Stimulated activated CD4-positive, alpha-beta T cell treated with anti-CD3 and anti-CD28 coated beads, Interleukin-4, amount 100 ng/mL, for 48 hours (primary cell): ENCODE results near the gene PTPRF.

ENCODE experiments used
- DNase-seq, 2 donors: peaks; one replicate each; pipeline ENCODE4 v3.0.0-alpha.2; 2020; ENCODE audit warnings: low read depth in 2 of 2

The PTPRF gene

DNA sequence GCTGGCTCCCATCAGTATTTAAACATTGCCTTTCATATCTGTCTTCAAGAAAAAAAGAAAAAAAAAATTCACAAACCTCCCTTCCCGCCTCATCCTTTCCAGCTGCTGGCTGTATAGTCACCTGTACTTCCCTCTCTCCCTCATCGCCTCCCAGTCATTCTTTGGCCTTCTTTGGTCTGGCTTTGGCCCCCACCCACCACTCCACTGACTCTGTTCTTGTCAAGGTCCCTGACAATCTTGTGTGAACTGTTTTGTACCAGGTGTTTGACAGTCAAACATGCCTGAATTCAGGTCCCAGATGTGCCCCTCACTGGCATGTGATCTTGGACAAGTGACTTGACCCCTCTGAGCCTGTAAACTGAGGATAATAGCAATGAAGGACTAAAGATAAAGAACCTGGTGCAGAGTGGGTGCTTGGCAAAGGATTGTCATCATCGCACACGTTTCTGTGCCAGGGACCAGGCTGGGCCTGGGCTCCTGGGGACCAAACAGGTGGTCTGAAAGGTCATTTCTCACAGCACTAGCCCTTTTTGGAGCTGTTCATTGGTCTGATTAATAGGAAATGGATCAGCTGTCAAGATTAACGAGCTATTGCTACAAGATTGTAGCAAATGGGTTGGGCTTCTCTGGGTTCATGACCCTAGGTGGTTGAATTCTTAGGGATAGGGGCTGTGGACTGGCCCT lies 21.5 kb downstream of the PTPRF start:
- DNase-seq = no peak

DNA sequence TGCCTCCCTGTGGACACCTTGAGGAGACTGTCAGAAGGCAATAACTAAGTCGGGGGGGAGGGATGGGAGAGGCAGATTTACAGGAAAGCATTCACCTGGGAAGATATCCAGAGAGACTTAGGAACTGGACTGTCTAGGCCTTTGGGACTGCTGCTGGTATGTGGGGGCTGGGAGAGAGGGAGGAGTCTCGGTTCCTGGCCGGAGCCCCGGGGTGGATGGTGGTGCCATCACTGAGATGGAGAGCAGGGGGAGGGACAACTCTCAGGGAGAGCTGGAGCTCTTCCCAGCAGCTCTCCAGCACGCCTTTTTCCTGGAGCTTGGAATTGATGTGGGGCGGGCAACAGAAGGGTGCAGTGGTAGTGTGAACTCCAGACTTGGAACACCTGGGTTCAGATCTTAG lies 22.1 kb downstream of the PTPRF start:
- DNase-seq = no peak

DNA sequence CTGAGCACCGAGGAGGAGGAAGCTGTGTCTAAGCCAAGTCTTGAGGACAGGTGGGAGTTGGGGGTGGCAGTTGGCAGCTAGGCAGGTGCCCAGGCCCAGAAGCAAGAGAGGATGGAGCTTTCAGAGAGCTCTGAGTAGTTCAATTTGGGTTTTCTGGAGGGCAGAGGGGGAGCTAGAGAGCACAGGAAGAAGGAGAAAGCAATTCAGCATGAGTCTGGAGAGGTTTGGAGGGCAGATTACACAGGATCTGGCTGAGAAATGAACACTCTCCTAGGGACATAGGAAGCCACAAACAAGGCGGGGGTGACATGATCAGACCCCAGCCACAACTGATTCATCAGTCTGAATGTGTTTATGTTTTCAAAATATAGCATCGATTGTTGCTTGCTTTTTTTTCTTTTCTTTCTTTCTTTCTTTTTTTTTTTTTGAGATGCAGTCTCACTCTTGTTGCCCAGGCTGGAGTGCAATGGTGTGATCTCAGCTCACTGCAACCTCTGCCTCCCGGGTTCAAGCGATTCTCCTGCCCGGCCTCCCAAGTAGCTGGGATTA lies 23.8 kb downstream of the PTPRF start:
- no peak for DNase-seq

DNA sequence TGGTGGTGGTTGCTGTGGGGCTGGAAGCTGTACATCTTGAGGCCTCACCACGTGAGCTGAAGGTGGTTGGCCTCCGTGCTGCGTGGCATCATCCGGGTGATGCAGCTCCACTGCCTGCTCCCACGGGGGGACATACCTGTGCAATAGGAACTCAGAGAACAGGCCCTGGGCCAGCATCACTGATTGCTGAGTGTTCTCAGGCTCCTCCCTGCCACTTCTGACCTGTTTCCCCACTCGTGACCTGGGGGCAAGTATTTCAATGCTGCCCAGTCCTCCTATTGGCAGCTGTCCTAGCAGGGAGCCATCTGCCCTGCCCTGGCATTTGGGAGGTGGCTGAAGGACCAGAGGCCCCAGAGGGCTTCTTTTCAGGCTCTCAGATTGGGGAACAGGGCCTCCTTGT lies 26.1 kb downstream of the PTPRF start:
- DNase-seq = no peak

DNA sequence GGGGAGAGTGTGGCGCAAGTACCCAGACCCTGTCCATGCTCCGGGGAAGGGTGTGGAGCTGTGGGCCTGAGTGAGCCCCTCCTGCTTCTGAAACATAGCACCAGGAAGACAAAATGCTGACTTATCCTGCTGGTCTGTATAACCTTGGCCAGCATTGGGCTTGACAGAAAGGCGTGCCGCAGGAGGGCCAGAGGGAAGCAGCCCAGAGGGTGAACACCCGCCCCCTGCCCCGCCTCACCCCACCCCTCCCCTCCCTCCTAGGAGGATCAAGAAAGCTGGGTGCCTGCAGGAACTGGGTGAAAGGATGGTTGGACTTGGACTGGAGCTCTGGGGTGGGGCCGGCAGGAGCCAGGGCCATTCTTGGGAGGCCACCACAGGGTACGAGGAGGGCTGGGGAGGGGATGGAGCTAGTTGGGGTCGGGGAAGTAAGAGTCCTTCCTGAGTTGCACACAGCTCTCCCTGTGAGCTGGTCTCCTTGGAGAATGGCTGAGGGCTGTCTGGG lies 27.1 kb downstream of the PTPRF start:
- DNase-seq = no peak

DNA sequence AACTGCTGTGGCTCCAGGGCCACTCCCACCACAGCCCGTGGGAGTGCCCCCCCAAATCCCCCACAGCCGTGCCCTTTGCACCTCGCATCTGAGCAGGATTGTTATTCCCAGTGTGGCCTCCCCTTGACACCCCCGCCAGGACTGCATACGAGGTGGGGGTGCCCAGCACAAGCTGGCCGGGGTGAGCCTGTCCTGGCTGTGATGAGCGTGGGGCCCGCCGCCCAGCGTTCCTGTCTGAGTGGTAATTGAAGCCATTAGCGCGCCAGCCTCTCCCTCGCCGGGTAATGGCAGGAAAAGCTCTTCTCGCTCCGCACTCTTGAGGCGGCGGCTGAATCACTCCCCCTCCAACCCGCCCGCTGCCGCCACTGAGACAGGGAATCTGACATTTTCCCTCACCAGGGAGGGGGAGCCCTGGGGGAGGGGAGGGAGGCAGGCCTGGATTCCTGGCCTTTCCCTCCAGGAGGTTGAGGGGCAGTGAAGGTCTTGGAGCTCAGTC lies 27.7 kb downstream of the PTPRF start:
- no peak for DNase-seq

DNA sequence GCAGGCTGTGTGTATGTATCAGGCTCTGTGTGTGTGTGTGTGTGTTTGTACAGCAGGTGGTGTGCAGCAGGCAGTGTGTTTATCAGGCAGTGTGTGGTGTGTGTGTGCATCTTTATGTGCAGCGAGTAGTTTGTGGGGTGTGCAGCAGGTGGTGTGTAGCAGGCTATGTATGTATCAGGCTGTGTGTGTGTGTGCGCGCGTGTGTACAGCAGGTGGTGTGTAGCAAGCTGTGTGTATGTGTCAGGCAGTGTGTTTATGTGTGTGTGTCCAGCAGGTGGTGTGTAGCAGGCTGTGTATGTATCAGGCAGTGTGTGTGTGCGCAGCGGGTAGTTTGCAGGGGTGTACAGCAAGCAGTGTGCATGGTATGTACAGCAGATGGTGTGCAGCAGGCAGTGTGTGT lies 29.0 kb downstream of the PTPRF start:
- DNase-seq = no peak

DNA sequence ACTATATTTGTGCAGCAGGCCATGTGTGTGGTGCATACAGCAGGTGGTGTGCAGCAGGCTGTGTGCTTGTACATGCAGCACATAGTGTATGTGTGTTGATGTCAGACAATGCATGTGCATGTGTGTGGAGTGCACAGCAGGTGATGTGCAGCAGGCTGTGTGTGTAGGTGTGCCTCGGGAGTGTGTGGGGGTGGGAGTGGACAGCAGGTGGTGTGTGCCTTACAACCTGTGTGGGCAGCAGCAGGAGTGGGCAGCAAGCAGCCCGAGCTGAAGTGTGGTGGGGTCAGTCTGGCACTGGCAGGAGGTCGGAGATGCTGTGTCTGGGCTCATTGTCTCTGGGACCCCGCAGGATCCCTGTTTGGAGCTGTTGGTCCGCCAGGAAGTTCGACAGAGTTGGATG lies 29.6 kb downstream of the PTPRF start:
- no peak for DNase-seq

DNA sequence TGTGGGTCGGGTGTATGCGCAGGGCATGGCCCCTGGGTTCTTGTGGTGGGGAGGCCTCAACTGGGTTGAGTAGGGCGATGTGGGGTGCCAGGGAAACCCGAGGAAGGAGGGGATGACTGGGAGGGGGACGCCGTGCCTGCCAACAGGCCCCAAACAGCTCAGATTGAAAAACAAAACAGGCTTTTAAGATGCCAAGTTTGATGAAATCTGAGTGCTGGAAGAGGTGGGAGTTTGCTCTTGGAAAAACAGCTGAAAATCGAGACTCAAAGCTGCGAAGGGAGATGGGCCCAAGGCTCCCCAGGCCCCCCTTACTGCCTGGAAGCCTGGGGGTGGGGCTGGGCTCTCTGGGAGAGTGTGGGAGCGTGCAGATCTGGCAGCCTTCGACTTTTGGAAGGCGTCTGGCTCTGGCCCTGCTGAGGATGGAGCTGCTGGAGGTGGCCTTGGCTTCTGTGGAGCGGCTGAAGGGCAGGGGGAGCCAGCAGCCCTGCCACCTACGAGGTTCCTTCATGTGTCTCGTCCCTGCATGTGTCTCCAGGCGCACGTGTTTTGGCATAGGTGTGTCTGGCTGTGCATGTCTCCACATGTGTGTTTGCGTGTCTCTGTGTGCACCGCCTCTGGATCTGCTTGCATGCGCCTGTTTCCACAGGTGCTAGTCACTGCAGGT lies 33.3 kb downstream of the PTPRF start:
- DNase-seq = no peak

DNA sequence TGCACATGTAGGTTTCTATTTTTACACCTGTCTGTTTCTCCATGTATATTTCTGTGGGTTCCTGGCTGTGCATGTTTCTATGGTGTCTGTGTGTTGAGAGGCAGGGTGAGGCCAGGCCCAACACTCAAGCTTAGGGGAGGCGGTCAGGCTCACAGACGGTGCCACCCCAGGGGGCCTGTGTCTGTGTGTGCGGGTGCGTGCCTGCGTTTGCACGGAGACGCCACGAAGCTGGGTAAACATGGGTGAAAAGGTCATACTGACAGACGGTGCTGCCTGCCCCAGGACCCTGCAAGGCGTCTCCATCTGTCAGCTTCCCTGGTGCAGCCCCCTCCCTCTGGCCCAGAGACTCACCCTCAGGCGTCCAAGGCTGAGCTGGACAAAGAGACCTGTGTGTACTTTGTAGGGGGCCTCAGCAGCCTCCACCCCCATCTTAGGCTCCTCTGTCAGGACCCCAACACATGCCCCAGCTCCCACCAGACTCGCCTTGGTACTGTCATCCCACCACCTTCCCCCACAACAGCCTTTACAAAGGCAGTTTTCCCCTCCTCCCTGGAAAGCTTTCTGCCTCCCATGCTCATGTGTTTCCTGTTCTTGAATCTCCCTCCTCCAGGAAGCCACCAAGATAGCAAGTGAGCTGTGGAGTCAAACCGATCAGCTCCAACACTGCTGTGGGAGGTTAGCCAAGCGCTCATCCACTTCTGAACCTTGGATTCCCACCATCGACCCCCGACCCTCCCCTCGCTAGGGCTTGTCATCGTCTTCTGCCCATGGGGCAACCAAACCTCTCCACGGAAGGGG lies 34.1 kb downstream of the PTPRF start:
- DNase-seq = no peak

DNA sequence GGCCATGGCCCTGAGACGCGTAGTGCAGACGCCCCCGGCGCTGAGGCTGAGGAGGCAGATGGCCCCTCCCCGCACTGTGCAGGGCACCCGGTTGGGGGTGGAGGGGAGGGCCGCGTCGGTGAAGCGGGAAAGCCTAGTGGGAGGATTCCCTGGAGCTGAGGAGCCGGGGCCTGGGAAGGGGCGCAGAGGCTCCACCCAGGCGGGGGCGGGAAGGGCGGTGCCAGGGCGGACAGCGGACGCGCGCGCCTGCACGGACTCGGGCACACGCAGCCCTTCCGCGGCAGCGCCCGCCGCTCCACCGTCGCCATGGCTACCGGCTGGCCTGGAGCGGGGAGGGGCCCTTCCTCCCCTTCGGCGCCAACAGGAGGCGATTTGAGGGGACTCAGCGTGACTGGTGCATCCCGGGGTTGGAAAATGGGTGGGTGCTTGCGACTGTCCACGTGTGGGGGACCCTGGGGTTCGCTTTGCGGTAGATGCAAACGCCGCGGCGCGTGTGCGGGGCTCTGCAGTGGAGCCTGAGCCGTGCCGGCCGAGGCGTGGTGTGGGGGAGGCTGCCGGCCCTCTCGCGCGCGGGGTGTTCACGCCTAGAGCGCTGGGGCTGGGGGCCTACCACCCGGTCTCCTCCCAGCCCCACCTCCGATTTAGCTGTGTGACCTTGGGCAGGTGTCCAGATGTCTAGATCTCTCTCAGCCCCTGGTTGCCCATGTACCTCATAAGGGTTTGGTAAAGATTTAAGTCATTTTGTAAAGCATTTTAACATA lies 35.1 kb downstream of the PTPRF start:
- peak; percentile 46 to 48 for DNase-seq

DNA sequence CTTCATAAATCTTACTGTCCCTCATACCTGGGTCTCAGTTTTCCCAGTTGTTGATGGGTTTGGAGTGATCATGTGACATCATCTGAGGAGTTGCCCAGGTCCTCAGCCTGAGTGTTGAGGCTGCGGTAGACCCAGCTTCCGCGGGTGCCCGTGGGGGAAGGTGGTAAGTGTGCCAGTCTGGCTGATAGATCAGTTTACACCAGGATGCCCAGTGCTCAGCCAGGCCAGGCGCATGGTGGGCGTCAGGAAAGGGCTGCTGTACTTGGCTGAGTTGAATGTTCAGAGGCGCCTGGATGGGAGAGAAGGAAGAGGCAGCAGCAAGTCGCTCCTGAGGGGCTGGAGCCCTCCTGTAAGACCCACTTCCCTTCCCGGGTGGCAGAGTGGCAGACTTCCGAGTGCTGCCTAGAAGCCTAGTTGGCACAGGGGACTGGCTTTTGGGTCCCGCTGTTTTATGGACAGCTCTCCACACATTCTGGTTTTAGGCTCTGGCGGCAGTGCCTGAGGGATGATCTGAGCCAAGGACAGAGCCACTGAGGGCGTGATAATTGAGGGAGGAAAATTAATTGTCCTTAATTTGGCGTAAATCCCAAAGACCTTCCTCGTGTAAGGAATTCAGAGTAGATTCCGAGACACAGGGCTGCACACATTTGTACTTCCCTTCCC lies 35.8 kb downstream of the PTPRF start:
- no peak for DNase-seq

DNA sequence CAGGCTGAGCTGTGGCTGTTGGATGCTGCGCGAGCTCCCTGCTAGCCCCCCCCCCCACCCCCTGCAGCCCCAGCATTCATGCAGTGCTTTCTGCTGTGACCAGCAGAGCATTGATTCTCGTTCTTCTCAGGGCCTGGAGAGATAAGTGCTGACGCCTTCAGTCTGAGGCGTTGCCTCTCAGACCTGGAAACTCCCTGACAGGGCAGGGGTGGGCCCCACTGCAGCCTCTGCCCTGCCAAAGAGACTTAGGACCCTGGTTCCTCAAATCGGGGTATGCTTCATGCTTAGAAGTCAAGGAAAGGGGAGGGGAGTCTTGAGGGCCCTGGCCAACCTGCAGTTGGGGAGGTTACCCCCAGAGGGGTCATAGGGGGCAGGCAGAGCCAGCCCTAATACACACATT lies 38.5 kb downstream of the PTPRF start:
- no peak for DNase-seq

DNA sequence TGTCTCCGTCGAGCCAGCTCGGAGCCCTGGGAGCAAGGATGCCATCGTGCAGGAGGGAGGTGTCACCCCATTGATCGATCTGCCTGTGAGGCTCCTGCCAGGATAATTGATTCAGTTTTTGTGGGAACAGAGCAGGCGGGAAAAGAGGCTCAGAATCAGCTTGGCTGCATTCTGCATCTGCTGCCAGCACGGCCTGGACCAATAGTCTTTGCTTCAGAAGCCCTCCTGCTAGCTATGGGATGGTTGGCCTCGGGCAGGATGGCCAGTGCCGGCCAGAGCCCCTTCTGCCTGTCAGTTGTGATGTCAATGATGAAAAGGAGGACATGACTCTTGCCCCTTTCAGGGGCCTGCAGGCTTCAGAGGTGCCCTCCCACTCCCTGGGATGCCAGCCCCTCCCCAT lies 39.6 kb downstream of the PTPRF start:
- DNase-seq = no peak

DNA sequence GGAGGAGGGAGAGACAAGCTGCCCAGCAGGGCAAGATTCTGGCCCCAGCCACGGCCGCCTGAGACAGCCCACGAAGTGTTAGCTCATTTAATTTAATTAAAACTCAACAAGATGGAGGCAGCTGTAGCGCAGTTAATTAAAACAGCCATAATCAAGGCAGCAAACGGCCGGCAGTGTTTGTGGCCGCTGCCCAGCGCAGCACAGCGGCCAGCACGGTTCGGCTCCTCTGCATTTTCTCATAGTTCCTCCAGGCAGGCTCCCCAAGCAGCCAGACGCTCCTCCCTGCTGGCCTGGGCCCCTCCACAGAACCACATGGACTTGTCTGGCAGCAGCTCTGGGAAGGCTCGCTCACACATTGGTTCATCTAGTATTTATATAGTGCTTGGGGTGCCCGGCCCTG lies 40.0 kb downstream of the PTPRF start:
- no peak for DNase-seq

DNA sequence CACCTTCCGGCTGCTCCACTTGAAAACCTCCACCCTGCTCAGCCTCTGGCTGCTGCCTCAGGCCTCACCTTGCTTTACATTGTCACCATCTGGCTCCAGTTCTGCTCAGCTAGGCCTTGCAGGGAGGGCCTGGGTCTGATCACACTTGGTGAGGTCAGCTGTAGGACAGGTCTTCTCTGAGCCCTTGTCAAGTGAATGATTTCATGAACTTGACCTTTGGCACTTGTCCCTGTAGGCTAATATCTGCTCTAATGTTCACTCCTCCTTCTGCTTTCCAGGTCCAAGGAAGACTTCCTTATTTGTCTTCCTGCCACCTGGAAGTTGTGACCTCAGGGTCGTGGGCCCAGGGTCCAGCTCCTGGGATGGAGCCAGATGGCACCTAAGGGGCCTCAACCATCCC lies 41.4 kb downstream of the PTPRF start:
- no peak for DNase-seq

DNA sequence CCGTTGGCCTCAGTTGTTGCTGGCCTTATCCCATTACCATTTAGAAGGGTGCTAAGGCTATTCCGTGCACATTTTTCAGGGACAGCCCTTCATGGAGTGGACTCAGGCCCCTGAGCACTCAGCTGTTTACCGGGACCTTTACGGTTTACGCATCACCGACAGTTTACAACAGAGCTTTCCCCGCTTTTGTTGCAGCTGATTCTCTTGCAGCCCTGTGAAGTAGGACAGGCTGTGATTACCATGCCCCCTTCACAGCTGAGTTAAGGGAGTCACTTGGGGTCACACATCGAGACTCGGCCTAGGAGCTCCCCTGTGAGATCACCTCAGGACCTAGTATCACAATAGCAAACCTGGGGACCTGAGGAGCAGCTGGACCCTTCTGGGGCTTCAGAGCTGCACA lies 41.9 kb downstream of the PTPRF start:
- no peak for DNase-seq

DNA sequence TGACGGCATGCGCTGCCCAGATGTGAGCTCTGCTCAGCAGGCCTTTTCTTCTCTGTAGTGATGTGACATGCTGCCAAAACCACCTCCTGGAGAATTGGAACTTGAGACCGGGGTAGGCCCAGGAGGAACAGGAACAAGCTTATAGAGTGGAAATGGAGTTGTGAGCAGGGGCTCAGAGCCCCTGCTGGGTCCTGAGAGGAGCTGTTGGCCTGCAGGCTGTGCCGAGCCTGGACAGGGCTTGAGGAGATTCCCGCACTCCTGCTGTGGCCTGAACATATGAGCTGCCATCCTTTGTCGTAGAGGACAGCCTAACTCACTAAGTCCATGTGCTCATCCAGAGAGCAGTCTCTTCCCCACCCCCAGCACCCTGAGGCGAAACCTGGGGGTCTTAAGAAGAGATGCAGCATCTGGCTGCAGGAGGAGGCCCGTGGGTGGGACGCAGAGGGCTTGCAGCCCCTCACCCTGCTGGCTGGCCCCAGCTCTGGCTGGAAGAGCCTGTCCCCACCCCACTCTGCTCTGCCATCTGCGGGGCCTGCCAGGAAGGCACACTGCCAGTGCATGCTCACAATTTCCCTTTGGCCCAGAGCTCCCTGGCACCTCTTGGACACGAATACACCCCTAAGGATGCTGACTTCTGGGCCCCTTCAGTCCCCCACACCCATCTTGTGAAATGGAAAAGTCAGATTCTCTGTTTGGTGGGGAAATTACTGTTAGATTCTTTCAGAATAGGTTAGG lies 42.5 kb downstream of the PTPRF start:
- no peak for DNase-seq

DNA sequence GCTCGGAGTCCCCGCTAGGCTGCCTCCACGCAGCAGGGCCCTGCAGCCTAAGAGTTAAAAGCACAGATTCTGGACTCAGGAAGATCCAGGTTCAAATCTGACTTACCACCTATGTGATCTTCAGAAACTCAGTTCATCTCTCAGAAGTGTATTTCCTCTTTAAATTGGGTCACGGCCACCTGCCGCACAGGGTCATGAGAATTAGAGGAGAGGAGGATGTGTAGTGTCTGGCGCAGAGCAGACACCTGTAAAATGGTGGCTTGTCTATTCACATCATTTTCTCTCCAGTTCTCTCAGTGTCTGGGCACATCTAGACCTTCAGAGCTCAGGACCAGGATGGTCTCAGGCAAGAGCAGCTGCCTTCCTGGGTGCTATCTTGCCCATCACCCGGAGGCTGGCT lies 45.8 kb downstream of the PTPRF start:
- DNase-seq = no peak
